ENCODE measurements around the gene LYAR. TPM values are rescaled to one million over a fixed set of nuclear protein-coding genes. Genes with fewer than 3 reads are reported as not detected.

The LYAR gene
- polyA plus RNA-seq, 1 donor (not counting 4 experiments of a cell fraction or from before 2014, with no cell fraction given), result 19.8 TPM

DNA sequence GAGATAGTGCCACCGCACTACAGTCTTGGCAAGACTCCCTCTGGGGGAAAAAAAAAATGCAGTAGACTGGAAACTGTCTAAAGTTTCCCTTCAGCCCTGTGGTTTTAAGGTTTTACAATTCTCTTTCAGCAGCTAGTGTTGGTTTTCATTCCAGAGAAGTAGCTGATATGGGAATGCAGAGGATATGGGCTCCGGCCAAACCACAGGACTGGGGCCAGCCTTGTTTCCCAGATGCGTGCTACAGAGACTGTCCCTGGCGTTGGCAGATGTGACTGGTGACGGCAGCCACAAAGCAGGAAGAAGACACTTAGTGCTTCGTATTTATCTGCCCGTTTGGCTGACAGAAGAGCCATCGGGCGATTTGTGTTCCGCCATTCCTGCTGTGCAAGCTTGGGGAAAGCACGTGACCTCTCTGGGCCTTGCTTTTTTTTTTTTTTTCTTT, 43.3 kb upstream of the LYAR start:
- FAIRE-seq (no peak), DNase-seq (ENCODE audit: low read depth, low spot score) (no peak)
- H3K4me2 ChIP-seq (ENCODE audit: control insufficient read depth, extremely low read depth, insufficient read depth, low read depth, low read length), result no peak overlapping the region
- no peaks in the 10 kb centered on the region for H3K4me1 ChIP-seq (ENCODE audit: control insufficient read depth, extremely low read depth, insufficient read depth, low read length)
- no peak for TF ChIP-seq EZH2 (IDR thresholded peaks at IDR 0.05; ENCODE audit: low read length)
- TF ChIP-seq, protein P1, sequence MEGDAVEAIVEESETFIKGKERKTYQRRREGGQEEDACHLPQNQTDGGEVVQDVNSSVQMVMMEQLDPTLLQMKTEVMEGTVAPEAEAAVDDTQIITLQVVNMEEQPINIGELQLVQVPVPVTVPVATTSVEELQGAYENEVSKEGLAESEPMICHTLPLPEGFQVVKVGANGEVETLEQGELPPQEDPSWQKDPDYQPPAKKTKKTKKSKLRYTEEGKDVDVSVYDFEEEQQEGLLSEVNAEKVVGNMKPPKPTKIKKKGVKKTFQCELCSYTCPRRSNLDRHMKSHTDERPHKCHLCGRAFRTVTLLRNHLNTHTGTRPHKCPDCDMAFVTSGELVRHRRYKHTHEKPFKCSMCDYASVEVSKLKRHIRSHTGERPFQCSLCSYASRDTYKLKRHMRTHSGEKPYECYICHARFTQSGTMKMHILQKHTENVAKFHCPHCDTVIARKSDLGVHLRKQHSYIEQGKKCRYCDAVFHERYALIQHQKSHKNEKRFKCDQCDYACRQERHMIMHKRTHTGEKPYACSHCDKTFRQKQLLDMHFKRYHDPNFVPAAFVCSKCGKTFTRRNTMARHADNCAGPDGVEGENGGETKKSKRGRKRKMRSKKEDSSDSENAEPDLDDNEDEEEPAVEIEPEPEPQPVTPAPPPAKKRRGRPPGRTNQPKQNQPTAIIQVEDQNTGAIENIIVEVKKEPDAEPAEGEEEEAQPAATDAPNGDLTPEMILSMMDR (optimal IDR thresholded peaks at IDR 0.05 in 1 of 3, IDR thresholded peaks at IDR 0.05 in 1 of 3, conservative IDR thresholded peaks at IDR 0.05 in 1 of 3; ENCODE audit: extremely low read depth in 1 of 3, insufficient read depth in 2 of 3, low read length in 3 of 3), result no peak
- H2AFZ ChIP-seq (ENCODE audit: control insufficient read depth, low read length), result no peak overlapping the region
- dilution Hi-C loops (cut with MboI; ENCODE audit: extremely low pct_ligation_motif_present, low sequenced_read_pairs), result no loop called here
- no peaks in the 10 kb centered on the region for H3K9me1 ChIP-seq (ENCODE audit: control insufficient read depth, extremely low read depth, insufficient read depth, low read length)
- H3K4me3 ChIP-seq (ENCODE audit: control insufficient read depth in 2 of 3, extremely low read depth in 1 of 3, insufficient read depth in 2 of 3, low read depth in 1 of 3, low read length in 3 of 3), result no peak overlapping the region
- H4K20me1 ChIP-seq (ENCODE audit: control insufficient read depth, extremely low read depth, insufficient read depth, low read length), result no peaks in the 10 kb centered on the region
- no peaks in the 10 kb centered on the region for H3K36me3 ChIP-seq (ENCODE audit: control insufficient read depth in 2 of 2, extremely low read depth in 1 of 2, insufficient read depth in 2 of 2, low read length in 2 of 2)
- no peaks in the 10 kb centered on the region for H3K27me3 ChIP-seq (ENCODE audit: control insufficient read depth, extremely low read depth, insufficient read depth, low read length)
- no peaks in the 10 kb centered on the region for H3K9me3 ChIP-seq (ENCODE audit: control insufficient read depth, low read depth, low read length)
- no peaks in the 10 kb centered on the region for H3K79me2 ChIP-seq (ENCODE audit: control insufficient read depth, insufficient read depth, low read length)
- no peak overlapping the region for H3K27ac ChIP-seq (ENCODE audit: control insufficient read depth, insufficient read depth, low read length)
- no peak overlapping the region for H3K9ac ChIP-seq (ENCODE audit: control insufficient read depth, extremely low read depth, insufficient read depth, low read length)

DNA sequence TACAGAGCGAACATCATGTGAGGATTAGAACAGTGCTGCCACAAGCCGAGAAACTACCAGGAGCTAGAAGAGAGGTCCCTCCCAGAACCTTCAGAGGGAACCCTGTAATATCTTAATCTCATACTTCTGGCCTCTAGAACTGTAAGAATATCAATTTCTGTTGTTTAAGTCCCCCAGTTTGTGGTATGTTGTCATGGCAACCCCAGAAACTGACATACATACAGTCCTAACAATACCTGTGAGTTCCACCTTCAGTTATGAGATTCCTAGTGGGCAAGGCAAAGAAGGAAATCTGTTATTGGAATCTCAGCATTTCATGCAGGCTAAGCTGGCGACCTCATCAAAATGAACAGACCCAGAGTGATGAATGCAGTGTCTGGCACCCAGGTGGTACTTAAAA, 42.6 kb upstream of the LYAR start:
- FAIRE-seq (no peak), DNase-seq (ENCODE audit: low read depth, low spot score) (no peak)
- no peak overlapping the region for H2AFZ ChIP-seq (ENCODE audit: control insufficient read depth, low read length)
- dilution Hi-C loops (cut with MboI; ENCODE audit: extremely low pct_ligation_motif_present, low sequenced_read_pairs), result no loop called here
- H3K4me3 ChIP-seq (ENCODE audit: control insufficient read depth in 2 of 3, extremely low read depth in 1 of 3, insufficient read depth in 2 of 3, low read depth in 1 of 3, low read length in 3 of 3), result no peak overlapping the region
- H3K27me3 ChIP-seq (ENCODE audit: control insufficient read depth, extremely low read depth, insufficient read depth, low read length), result no peaks in the 10 kb centered on the region
- no peaks in the 10 kb centered on the region for H3K9me1 ChIP-seq (ENCODE audit: control insufficient read depth, extremely low read depth, insufficient read depth, low read length)
- H3K9ac ChIP-seq (ENCODE audit: control insufficient read depth, extremely low read depth, insufficient read depth, low read length), result no peak overlapping the region
- H4K20me1 ChIP-seq (ENCODE audit: control insufficient read depth, extremely low read depth, insufficient read depth, low read length), result no peaks in the 10 kb centered on the region
- no peaks in the 10 kb centered on the region for H3K79me2 ChIP-seq (ENCODE audit: control insufficient read depth, insufficient read depth, low read length)
- H3K27ac ChIP-seq (ENCODE audit: control insufficient read depth, insufficient read depth, low read length), result no peak overlapping the region
- H3K36me3 ChIP-seq (ENCODE audit: control insufficient read depth in 2 of 2, extremely low read depth in 1 of 2, insufficient read depth in 2 of 2, low read length in 2 of 2), result no peaks in the 10 kb centered on the region
- TF ChIP-seq EZH2 (IDR thresholded peaks at IDR 0.05; ENCODE audit: low read length), result no peak
- TF ChIP-seq, protein P1 (optimal IDR thresholded peaks at IDR 0.05 in 1 of 3, IDR thresholded peaks at IDR 0.05 in 1 of 3, conservative IDR thresholded peaks at IDR 0.05 in 1 of 3; ENCODE audit: extremely low read depth in 1 of 3, insufficient read depth in 2 of 3, low read length in 3 of 3), result no peak
- H3K9me3 ChIP-seq (ENCODE audit: control insufficient read depth, low read depth, low read length), result no peaks in the 10 kb centered on the region
- no peaks in the 10 kb centered on the region for H3K4me1 ChIP-seq (ENCODE audit: control insufficient read depth, extremely low read depth, insufficient read depth, low read length)
- no peak overlapping the region for H3K4me2 ChIP-seq (ENCODE audit: control insufficient read depth, extremely low read depth, insufficient read depth, low read depth, low read length)

Measured in keratinocyte (primary cell).